Measurements from ENCODE around the gene CIPC.

Gene CIPC

GRCh38 chr14:77061630-77062257 lies 36.3 kb upstream of the CIPC start:
- Histone ChIP-seq H3K4me1 (ENCODE audit: control insufficient read depth, insufficient read depth, low read length) (peaks cover 2% of the 10 kb centered on the region), H3K27ac (ENCODE audit: low read length) (no peak overlapping the region), H3K9ac (ENCODE audit: low read length in 2 of 2) (no peak overlapping the region), H3K9me3 (ENCODE audit: control insufficient read depth in 2 of 2, low read length in 2 of 2) (no peaks in the 10 kb centered on the region), H3K27me3 (ENCODE audit: control insufficient read depth in 1 of 2, insufficient read depth in 2 of 2, low read length in 2 of 2) (no peaks in the 10 kb centered on the region), H3K4me3 (ENCODE audit: low read length in 2 of 2) (no peak overlapping the region), H3K36me3 (ENCODE audit: control insufficient read depth in 2 of 2, insufficient read depth in 2 of 2, low read length in 2 of 2) (no peaks in the 10 kb centered on the region)

- Histone ChIP-seq H3K9ac (ENCODE audit: low read length in 2 of 2) (no peak overlapping the region), H3K4me3 (ENCODE audit: low read length in 2 of 2) (no peak overlapping the region), H3K36me3 (ENCODE audit: control insufficient read depth in 2 of 2, insufficient read depth in 2 of 2, low read length in 2 of 2) (no peaks in the 10 kb centered on the region), H3K27ac (ENCODE audit: low read length) (no peak overlapping the region), H3K27me3 (ENCODE audit: control insufficient read depth in 1 of 2, insufficient read depth in 2 of 2, low read length in 2 of 2) (no peaks in the 10 kb centered on the region), H3K4me1 (ENCODE audit: control insufficient read depth, insufficient read depth, low read length) (peaks cover 2% of the 10 kb centered on the region), H3K9me3 (ENCODE audit: control insufficient read depth in 2 of 2, low read length in 2 of 2) (no peaks in the 10 kb centered on the region)
These were observed 35.8 kb upstream of the CIPC start for GRCh38 chr14:77062261-77062660.

GRCh38 chr14:77063571-77064171 lies 34.4 kb upstream of the CIPC start:
- Histone ChIP-seq H3K4me3 (ENCODE audit: low read length in 2 of 2) (no peak overlapping the region), H3K27ac (ENCODE audit: low read length) (no peak overlapping the region), H3K9me3 (ENCODE audit: control insufficient read depth in 2 of 2, low read length in 2 of 2) (no peaks in the 10 kb centered on the region), H3K27me3 (ENCODE audit: control insufficient read depth in 1 of 2, insufficient read depth in 2 of 2, low read length in 2 of 2) (no peaks in the 10 kb centered on the region), H3K4me1 (ENCODE audit: control insufficient read depth, insufficient read depth, low read length) (peaks cover 13% of the 10 kb centered on the region), H3K9ac (ENCODE audit: low read length in 2 of 2) (no peak overlapping the region), H3K36me3 (ENCODE audit: control insufficient read depth in 2 of 2, insufficient read depth in 2 of 2, low read length in 2 of 2) (no peaks in the 10 kb centered on the region)

- Histone ChIP-seq H3K4me3 (ENCODE audit: low read length in 2 of 2) (no peak overlapping the region), H3K9me3 (ENCODE audit: control insufficient read depth in 2 of 2, low read length in 2 of 2) (no peaks in the 10 kb centered on the region), H3K4me1 (ENCODE audit: control insufficient read depth, insufficient read depth, low read length) (peaks cover 13% of the 10 kb centered on the region), H3K27me3 (ENCODE audit: control insufficient read depth in 1 of 2, insufficient read depth in 2 of 2, low read length in 2 of 2) (no peaks in the 10 kb centered on the region), H3K9ac (ENCODE audit: low read length in 2 of 2) (no peak overlapping the region), H3K36me3 (ENCODE audit: control insufficient read depth in 2 of 2, insufficient read depth in 2 of 2, low read length in 2 of 2) (no peaks in the 10 kb centered on the region), H3K27ac (ENCODE audit: low read length) (no peak overlapping the region)
These were observed 33.4 kb upstream of the CIPC start for GRCh38 chr14:77064521-77065178.

- H3K4me3 ChIP-seq (ENCODE audit: low read length in 2 of 2), result no peak overlapping the region
- no peaks in the 10 kb centered on the region for H3K36me3 ChIP-seq (ENCODE audit: control insufficient read depth in 2 of 2, insufficient read depth in 2 of 2, low read length in 2 of 2)
- H3K9ac ChIP-seq (ENCODE audit: low read length in 2 of 2), result no peak overlapping the region
- H3K27me3 ChIP-seq (ENCODE audit: control insufficient read depth in 1 of 2, insufficient read depth in 2 of 2, low read length in 2 of 2), result peaks cover 0 to 2% of the 10 kb centered on the region in 2 donors
- H3K4me1 ChIP-seq (ENCODE audit: control insufficient read depth, insufficient read depth, low read length), result peaks cover 20% of the 10 kb centered on the region
- H3K27ac ChIP-seq (ENCODE audit: low read length), result no peak overlapping the region
- no peaks in the 10 kb centered on the region for H3K9me3 ChIP-seq (ENCODE audit: control insufficient read depth in 2 of 2, low read length in 2 of 2)
These were observed 32.0 kb upstream of the CIPC start for GRCh38 chr14:77065851-77066577.

- H3K4me3 ChIP-seq (ENCODE audit: low read length in 2 of 2), result no peak overlapping the region
- no peak overlapping the region for H3K9ac ChIP-seq (ENCODE audit: low read length in 2 of 2)
- H3K27ac ChIP-seq (ENCODE audit: low read length), result no peak overlapping the region
- H3K27me3 ChIP-seq (ENCODE audit: control insufficient read depth in 1 of 2, insufficient read depth in 2 of 2, low read length in 2 of 2), result peaks cover 0 to 2% of the 10 kb centered on the region in 2 donors
- H3K4me1 ChIP-seq (ENCODE audit: control insufficient read depth, insufficient read depth, low read length), result peaks cover 20% of the 10 kb centered on the region
- H3K36me3 ChIP-seq (ENCODE audit: control insufficient read depth in 2 of 2, insufficient read depth in 2 of 2, low read length in 2 of 2), result no peaks in the 10 kb centered on the region
- H3K9me3 ChIP-seq (ENCODE audit: control insufficient read depth in 2 of 2, low read length in 2 of 2), result no peaks in the 10 kb centered on the region
These were observed 31.4 kb upstream of the CIPC start for GRCh38 chr14:77066578-77067172.

- Histone ChIP-seq H3K27me3 (ENCODE audit: control insufficient read depth in 1 of 2, insufficient read depth in 2 of 2, low read length in 2 of 2) (peaks cover 0 to 2% of the 10 kb centered on the region in 2 donors), H3K4me3 (ENCODE audit: low read length in 2 of 2) (no peak overlapping the region), H3K4me1 (ENCODE audit: control insufficient read depth, insufficient read depth, low read length) (peaks cover 20% of the 10 kb centered on the region), H3K9me3 (ENCODE audit: control insufficient read depth in 2 of 2, low read length in 2 of 2) (no peaks in the 10 kb centered on the region), H3K9ac (ENCODE audit: low read length in 2 of 2) (no peak overlapping the region), H3K36me3 (ENCODE audit: control insufficient read depth in 2 of 2, insufficient read depth in 2 of 2, low read length in 2 of 2) (no peaks in the 10 kb centered on the region), H3K27ac (ENCODE audit: low read length) (no peak overlapping the region)
These were observed 30.2 kb upstream of the CIPC start for GRCh38 chr14:77067632-77068516.

- no peak overlapping the region for H3K4me3 ChIP-seq (ENCODE audit: low read length in 2 of 2)
- peaks cover 20% of the 10 kb centered on the region for H3K4me1 ChIP-seq (ENCODE audit: control insufficient read depth, insufficient read depth, low read length)
- peaks cover 0 to 2% of the 10 kb centered on the region in 2 donors for H3K27me3 ChIP-seq (ENCODE audit: control insufficient read depth in 1 of 2, insufficient read depth in 2 of 2, low read length in 2 of 2)
- H3K27ac ChIP-seq (ENCODE audit: low read length), result no peak overlapping the region
- no peaks in the 10 kb centered on the region for H3K9me3 ChIP-seq (ENCODE audit: control insufficient read depth in 2 of 2, low read length in 2 of 2)
- H3K36me3 ChIP-seq (ENCODE audit: control insufficient read depth in 2 of 2, insufficient read depth in 2 of 2, low read length in 2 of 2), result no peaks in the 10 kb centered on the region
- no peak overlapping the region for H3K9ac ChIP-seq (ENCODE audit: low read length in 2 of 2)
These were observed 29.4 kb upstream of the CIPC start for GRCh38 chr14:77068517-77069200.

- Histone ChIP-seq H3K4me1 (ENCODE audit: control insufficient read depth, insufficient read depth, low read length) (peaks cover 20% of the 10 kb centered on the region), H3K27ac (ENCODE audit: low read length) (no peak overlapping the region), H3K9ac (ENCODE audit: low read length in 2 of 2) (no peak overlapping the region)
These were observed 28.5 kb upstream of the CIPC start for GRCh38 chr14:77069551-77069950.

More at GRCh38 chr14:77069551-77069950, 28.5 kb upstream of the CIPC start:
- Histone ChIP-seq H3K9me3 (ENCODE audit: control insufficient read depth in 2 of 2, low read length in 2 of 2) (no peaks in the 10 kb centered on the region), H3K27me3 (ENCODE audit: control insufficient read depth in 1 of 2, insufficient read depth in 2 of 2, low read length in 2 of 2) (peaks cover 0 to 2% of the 10 kb centered on the region in 2 donors), H3K4me3 (ENCODE audit: low read length in 2 of 2) (no peak overlapping the region), H3K36me3 (ENCODE audit: control insufficient read depth in 2 of 2, insufficient read depth in 2 of 2, low read length in 2 of 2) (no peaks in the 10 kb centered on the region)

All from stomach smooth muscle (tissue), 2 donors.